HG03196 (cell line): Measurements from ENCODE around the gene LRCH1.
"Not testable (repeated sequence)": the region's sequence is repeated elsewhere in the genome, so short reads cannot be mapped to it uniquely, and the experiment has no call there.

Source experiments
- ATAC-seq: cut with Tn5 transposase; IDR thresholded peaks from one replicate; pipeline ENCODE4 v1.9.1; 2021; ENCODE audit not compliant: unreplicated experiment

The LRCH1 gene

GRCh38 chr13:46552889-46553520, at the start of gene LRCH1:
Gene LRCH1, plus strand, starts transcription at chr13:46553170. Its CDS starts 227 bp downstream, at chr13:46553397.
- ATAC-seq, result peak; percentile 55

GRCh38 chr13:46504036-46504435, 48.9 kb upstream of the LRCH1 start:
- ATAC-seq, result no peak

GRCh38 chr13:46507981-46508380, 45.0 kb upstream of the LRCH1 start:
- ATAC-seq, result no peak

GRCh38 chr13:46509981-46510380, 43.0 kb upstream of the LRCH1 start:
- no peak for ATAC-seq

GRCh38 chr13:46515803-46516202, 37.2 kb upstream of the LRCH1 start:
- ATAC-seq, result no peak

- no peak for ATAC-seq
Observed at GRCh38 chr13:46516599-46517338, 36.2 kb upstream of the LRCH1 start.

- ATAC-seq, result not testable (repeated sequence)
Observed at GRCh38 chr13:46517748-46518147, 35.2 kb upstream of the LRCH1 start.

GRCh38 chr13:46519182-46519581, 33.8 kb upstream of the LRCH1 start:
- ATAC-seq, result no peak

GRCh38 chr13:46520166-46520565, 32.8 kb upstream of the LRCH1 start:
- ATAC-seq, result no peak

- ATAC-seq, result no peak
Observed at GRCh38 chr13:46521486-46521885, 31.5 kb upstream of the LRCH1 start.

- no peak for ATAC-seq
Observed at GRCh38 chr13:46521921-46522747, 30.8 kb upstream of the LRCH1 start.

GRCh38 chr13:46522748-46523030, 30.3 kb upstream of the LRCH1 start:
- ATAC-seq, result no peak

- ATAC-seq, result no peak
Observed at GRCh38 chr13:46523972-46524752, 28.8 kb upstream of the LRCH1 start.

- no peak for ATAC-seq
Observed at GRCh38 chr13:46526100-46526735, 26.8 kb upstream of the LRCH1 start.

- no peak for ATAC-seq
Observed at GRCh38 chr13:46526740-46527139, 26.2 kb upstream of the LRCH1 start.

- no peak for ATAC-seq
Observed at GRCh38 chr13:46527237-46527636, 25.7 kb upstream of the LRCH1 start.

- ATAC-seq, result no peak
Observed at GRCh38 chr13:46529216-46529919, 23.6 kb upstream of the LRCH1 start.

- ATAC-seq, result no peak
Observed at GRCh38 chr13:46530084-46530935, 22.7 kb upstream of the LRCH1 start.

GRCh38 chr13:46531953-46532352, 21.0 kb upstream of the LRCH1 start:
- ATAC-seq, result no peak
